Mononuclear cell (primary cell): ENCODE results near the gene TPCN1. TPM values are rescaled to one million over a fixed set of nuclear protein-coding genes. Genes with fewer than 3 reads are reported as not detected.

Experiments used
- H3K27me3 ChIP-seq: 2 replicates; pipeline ENCODE4 v1.6.0; 2011; ENCODE audit warnings: low read length, control low read depth; ENCODE audit not compliant: insufficient read depth
- H3K4me1 ChIP-seq: 2 replicates; pipeline ENCODE4 v1.5.1; 2011; ENCODE audit warnings: mild to moderate bottlenecking, low read length, control low read depth; ENCODE audit not compliant: insufficient read depth
- H3K4me3 ChIP-seq: 2 replicates; pipeline ENCODE4 v1.5.1; 2011; ENCODE audit warnings: mild to moderate bottlenecking, low read length, moderate library complexity
- H3K9me3 ChIP-seq: 2 replicates; pipeline ENCODE4 v1.5.1; 2011; ENCODE audit warnings: low read depth, mild to moderate bottlenecking, control low read depth, low read length
- total RNA-seq: library from RNA; depleted of rRNA; stranded (reverse); fragments of >200 nt; gene quantifications from one replicate; pipeline ENCODE4 v1.2.3, GENCODE V29; 2012

TPCN1 gene
- total RNA-seq, 1 donor, result 15.4 TPM

- Histone ChIP-seq H3K4me3 (no peak overlapping the region), H3K9me3 (no peaks in the 10 kb centered on the region), H3K4me1 (peaks cover 94% of the 10 kb centered on the region), H3K27me3 (no peaks in the 10 kb centered on the region)
Measured at GRCh38 chr12:113227686-113228391, 6.6 kb downstream of the TPCN1 start.

GRCh38 chr12:113228394-113229028 lies 7.2 kb downstream of the TPCN1 start:
- Histone ChIP-seq H3K4me1 (peaks cover 94% of the 10 kb centered on the region), H3K4me3 (no peak overlapping the region), H3K27me3 (no peaks in the 10 kb centered on the region), H3K9me3 (no peaks in the 10 kb centered on the region)

GRCh38 chr12:113230315-113231234 lies 9.3 kb downstream of the TPCN1 start:
- Histone ChIP-seq H3K27me3 (no peaks in the 10 kb centered on the region), H3K4me1 (peaks cover 91% of the 10 kb centered on the region), H3K4me3 (no peak overlapping the region), H3K9me3 (no peaks in the 10 kb centered on the region)

- no peaks in the 10 kb centered on the region for H3K27me3 ChIP-seq
- no peaks in the 10 kb centered on the region for H3K9me3 ChIP-seq
- no peak overlapping the region for H3K4me3 ChIP-seq
- H3K4me1 ChIP-seq, result peaks cover 93% of the 10 kb centered on the region
Measured at GRCh38 chr12:113231235-113232088, 10.2 kb downstream of the TPCN1 start.

GRCh38 chr12:113232089-113232839 lies 11.0 kb downstream of the TPCN1 start:
- no peak overlapping the region for H3K4me3 ChIP-seq
- no peaks in the 10 kb centered on the region for H3K27me3 ChIP-seq
- peaks cover 93% of the 10 kb centered on the region for H3K4me1 ChIP-seq
- no peaks in the 10 kb centered on the region for H3K9me3 ChIP-seq

GRCh38 chr12:113232840-113233585 lies 11.7 kb downstream of the TPCN1 start:
- H3K4me3 ChIP-seq, result no peak overlapping the region
- H3K9me3 ChIP-seq, result no peaks in the 10 kb centered on the region
- peaks cover 93% of the 10 kb centered on the region for H3K4me1 ChIP-seq
- no peaks in the 10 kb centered on the region for H3K27me3 ChIP-seq

GRCh38 chr12:113233967-113234366 lies 12.7 kb downstream of the TPCN1 start:
- Histone ChIP-seq H3K27me3 (no peaks in the 10 kb centered on the region), H3K4me3 (no peak overlapping the region), H3K9me3 (no peaks in the 10 kb centered on the region), H3K4me1 (peaks cover 93% of the 10 kb centered on the region)

GRCh38 chr12:113234483-113234882 lies 13.2 kb downstream of the TPCN1 start:
- peaks cover 93% of the 10 kb centered on the region for H3K4me1 ChIP-seq
- H3K27me3 ChIP-seq, result no peaks in the 10 kb centered on the region
- no peak overlapping the region for H3K4me3 ChIP-seq
- no peaks in the 10 kb centered on the region for H3K9me3 ChIP-seq

GRCh38 chr12:113235976-113236375 lies 14.7 kb downstream of the TPCN1 start:
- peaks cover 93% of the 10 kb centered on the region for H3K4me1 ChIP-seq
- H3K27me3 ChIP-seq, result no peaks in the 10 kb centered on the region
- no peak overlapping the region for H3K4me3 ChIP-seq
- no peaks in the 10 kb centered on the region for H3K9me3 ChIP-seq

GRCh38 chr12:113236539-113237399 lies 15.5 kb downstream of the TPCN1 start:
- H3K27me3 ChIP-seq, result no peaks in the 10 kb centered on the region
- H3K4me1 ChIP-seq, result peaks cover 93% of the 10 kb centered on the region
- H3K4me3 ChIP-seq, result no peak overlapping the region
- no peaks in the 10 kb centered on the region for H3K9me3 ChIP-seq

- Histone ChIP-seq H3K27me3 (no peaks in the 10 kb centered on the region), H3K4me1 (peaks cover 93% of the 10 kb centered on the region), H3K4me3 (no peak overlapping the region), H3K9me3 (no peaks in the 10 kb centered on the region)
Measured at GRCh38 chr12:113237748-113238147, 16.5 kb downstream of the TPCN1 start.

- Histone ChIP-seq H3K4me1 (peaks cover 88% of the 10 kb centered on the region), H3K9me3 (no peaks in the 10 kb centered on the region), H3K4me3 (no peak overlapping the region), H3K27me3 (no peaks in the 10 kb centered on the region)
Measured at GRCh38 chr12:113238309-113238708, 17.0 kb downstream of the TPCN1 start.
